NCI-H524 treated with DMSO at 0.1 percent for 48 hours (cell line): ENCODE results near the gene PRCD.
A peak's percentile ranks its signal among the peaks of the same experiment; 100 is the strongest.
"Not testable (repeated sequence)": the region's sequence is repeated elsewhere in the genome, so short reads cannot be mapped to it uniquely, and the experiment has no call there.

Experiments
- DNase-seq: peaks from one replicate; lab custom pipeline; 2025; lab: John Stamatoyannopoulos, UW

The PRCD gene

GRCh38 chr17:76504117-76504516 is 35.7 kb upstream of the PRCD start:
- no peak for DNase-seq

DNA sequence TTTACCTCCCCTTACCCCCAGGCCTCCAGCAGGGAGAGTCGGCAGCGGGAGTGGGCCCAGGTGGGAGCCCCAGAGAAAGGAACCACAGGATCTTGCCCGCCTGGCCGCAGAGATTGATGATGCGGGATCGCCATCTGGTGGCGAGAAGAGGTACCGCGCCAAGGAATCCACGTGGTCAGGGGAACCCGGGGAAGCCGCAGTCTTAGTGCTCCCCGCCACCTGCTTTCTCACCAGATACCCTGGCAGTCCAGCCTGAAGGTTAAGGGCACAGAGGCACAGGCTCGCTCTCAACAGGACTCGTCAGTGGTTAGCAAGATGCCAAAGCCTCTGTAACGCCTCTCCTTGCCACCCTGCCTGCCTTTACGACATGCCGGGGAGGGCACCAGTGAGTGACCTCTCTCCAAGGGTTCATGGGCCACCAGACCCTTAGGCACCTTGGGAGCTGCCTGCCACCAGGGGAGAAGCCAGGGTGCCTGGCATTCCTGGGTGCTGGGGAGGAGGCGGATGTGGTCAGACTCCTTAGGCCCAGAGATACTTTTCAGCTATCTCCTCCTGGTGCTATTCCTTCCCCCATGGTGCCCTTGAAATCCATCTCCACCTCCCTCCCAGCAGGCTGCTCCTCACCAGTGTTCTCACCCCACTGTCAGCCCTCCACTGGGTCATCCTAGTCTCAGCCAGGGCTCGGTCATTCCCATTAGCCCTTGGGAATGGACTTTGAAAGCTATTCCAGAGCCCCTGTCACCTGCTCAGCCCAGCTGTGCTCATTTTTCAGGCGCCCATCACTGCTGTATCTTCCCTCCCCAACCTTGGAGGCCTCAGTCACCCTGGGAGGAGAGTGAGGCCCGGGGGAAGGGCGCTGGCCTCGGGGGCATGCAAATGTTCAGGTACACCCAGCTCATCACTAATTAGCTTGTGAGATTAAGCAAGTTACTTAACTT is 33.2 kb upstream of the PRCD start:
- peak; percentile 65 for DNase-seq

DNA sequence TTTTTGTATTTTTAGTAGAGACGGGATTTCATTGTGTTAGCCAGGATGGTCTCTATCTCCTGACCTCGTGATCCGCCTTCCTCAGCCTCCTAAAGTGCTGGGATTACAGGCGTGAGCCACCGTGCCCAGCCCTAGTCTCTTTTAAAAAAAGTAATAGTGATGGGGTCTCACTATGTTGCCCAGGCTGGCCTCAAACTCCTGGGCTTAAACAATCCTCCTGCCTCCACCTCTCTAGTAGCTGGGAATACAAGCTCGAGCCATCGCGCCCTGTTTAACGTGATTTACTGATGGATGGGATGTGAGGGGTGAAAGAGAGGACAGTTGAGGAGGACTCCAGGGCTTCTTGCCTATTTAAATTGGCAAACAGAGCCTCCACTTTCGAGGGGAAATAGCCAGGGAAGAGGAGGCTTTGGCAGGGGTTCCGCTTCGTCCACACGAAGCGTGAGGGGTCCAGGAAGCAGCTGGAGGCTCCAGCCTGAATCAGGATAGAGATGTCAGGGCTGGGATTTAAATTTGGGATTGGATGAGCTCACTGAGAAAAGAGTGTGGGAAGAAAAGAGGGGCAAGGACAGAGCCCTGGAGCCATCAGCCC is 31.3 kb upstream of the PRCD start:
- DNase-seq, result not testable (repeated sequence)

- no peak for DNase-seq
Measured at GRCh38 chr17:76510831-76511244, 29.0 kb upstream of the PRCD start.

- DNase-seq, result no peak
Measured at GRCh38 chr17:76511668-76512365, 28.0 kb upstream of the PRCD start.

DNA sequence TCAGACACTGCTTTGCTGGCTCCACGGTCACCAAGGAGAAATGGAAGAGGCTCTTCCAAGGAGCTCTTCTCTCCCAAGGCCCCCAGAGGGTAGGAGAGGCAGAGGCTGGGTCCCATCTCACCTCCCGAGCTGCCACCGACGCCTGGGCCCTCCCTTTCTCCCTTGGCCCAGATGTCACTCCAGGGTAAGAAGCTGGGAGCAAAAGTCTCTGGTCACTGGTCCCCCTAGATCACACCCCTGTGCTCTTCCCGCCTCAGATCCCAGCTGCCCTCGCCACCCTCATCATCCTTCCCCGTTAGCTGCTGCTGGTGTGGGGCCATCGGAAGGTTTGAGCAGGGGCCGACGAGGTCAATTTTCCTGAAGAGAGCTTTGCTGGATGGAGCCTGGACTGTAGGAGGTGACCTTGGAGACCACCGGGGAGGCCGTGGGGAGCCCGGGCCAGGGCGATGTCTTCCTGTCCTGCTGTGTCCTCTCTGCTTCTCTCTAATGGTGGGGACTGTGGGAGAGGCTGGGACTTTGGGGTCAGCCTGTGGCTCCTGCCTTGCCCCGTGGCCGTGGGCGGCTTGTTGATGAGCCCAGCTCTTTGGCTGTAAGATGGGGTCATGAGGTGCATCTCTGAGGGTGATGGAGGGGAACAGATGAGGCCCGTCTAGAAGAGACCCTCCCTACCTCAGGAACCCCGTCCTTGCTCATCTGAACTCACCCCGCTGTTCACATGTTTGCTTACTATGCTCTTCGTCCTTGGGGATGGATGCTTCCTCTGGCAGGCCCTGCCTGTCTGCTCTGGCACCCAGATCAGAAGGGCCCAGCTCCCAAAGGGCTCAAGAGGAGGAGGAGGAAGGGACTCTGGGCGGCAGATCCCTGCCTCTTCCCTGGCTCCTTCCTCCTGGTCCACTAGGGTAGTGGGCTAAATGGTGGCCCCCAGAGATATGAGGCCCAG is 27.2 kb upstream of the PRCD start:
- DNase-seq, result no peak

DNA sequence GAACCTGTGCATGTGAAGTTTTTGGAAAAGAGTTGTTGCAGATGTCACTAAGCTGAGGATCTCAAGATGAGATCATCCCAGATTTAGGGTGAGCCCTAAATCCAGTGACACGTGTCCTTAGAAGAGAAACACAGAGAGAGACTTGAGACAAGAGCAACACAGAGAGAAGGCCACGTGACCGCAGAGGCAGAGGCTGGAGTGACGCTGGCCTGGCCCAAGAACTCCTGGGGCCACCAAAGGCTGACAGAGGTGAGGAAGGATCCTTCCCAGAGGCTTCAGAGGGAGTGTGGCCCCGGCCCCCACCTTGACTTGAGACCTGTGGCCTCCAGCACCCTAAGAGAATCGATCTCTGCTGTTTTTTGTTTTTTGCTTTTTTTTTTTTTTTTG is 26.5 kb upstream of the PRCD start:
- no peak for DNase-seq

- not testable (repeated sequence) for DNase-seq
Measured at GRCh38 chr17:76514355-76514754, 25.5 kb upstream of the PRCD start.

- no peak for DNase-seq
Measured at GRCh38 chr17:76515274-76515949, 24.4 kb upstream of the PRCD start.

DNA sequence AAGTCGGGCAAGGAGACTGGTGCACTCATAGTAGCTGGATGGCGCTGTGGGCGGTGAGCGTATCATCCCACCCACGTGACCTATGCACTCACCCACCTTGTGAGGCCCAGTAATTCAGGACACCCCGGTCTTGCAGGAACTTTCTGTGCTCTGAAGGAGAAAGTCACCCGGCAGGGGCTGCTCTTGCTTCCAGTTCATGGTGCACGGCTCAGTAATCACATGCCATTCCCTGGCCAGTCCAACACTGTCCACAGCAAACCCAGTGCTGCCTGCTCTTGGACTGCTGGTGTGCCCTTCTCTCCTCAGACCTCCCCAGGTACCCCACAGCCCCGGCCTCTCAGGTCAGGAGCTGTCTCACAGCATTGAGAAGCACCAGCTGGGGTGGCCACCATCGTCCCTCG is 22.2 kb upstream of the PRCD start:
- no peak for DNase-seq

DNA sequence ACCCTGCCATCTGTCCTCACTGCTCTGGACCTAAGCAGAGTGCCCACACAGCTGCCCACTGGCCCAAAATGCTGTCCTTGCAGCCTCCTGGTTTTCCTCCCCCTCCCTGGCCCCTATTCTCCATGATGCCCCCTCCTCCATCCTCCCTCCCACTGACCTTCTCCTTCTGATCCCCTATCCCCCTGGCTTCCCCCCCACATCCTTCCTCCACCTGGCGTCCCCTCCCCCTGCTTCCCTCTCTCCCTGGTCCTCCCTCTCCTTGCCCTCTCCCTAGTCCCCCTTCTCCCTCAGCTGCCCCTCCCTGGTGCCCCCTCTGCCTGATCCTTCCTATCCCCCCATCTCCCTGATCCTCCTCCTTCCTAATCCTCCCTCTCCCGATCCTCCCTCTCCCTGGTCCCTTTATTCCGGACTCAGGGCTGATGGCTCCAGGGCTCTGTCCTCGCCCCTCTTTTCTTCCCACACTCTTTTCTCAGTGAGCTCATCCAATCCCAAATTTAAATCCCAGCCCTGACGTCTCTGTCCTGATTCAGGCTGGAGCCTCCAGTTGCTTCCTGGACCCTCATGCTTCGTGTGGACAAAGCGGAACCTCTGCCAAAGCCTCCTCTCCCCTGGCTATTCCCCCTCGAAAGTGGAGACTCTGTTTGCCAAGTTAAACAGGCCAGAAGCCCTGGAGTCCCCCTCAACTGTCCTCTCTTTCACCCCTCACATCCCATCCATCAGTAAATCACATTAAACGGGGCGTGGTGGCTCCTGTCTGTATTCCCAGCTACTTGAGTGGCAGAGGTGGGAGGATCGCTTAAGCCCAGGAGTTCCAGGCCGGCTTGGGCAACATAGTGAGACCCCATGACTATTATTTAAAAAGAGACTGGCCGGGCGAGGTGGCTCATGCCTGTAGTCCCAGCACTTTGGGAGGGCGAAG is 20.5 kb upstream of the PRCD start:
- DNase-seq, result no peak

DNA sequence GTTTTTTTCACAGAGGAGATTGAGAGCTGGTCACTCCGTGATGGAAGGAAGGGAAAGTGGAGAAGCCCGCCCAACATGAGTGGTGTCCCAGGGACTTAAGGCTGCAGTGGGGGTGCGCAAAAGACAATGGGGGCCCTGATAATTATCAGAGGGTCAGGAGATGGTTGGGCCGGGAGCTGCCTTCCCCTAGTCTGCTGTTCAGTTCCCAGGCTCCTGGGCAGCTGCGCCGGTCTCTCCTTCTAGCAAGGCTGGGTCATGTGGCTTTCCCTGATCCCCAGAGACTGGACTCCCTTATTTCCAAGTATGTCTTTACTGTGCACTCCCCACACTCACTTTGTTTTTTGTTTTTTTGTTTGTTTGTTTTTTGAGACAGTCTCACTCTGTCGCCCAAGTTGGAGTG is 18.6 kb upstream of the PRCD start:
- no peak for DNase-seq

- DNase-seq, result not testable (repeated sequence)
Measured at GRCh38 chr17:76521683-76522082, 18.2 kb upstream of the PRCD start.

- DNase-seq, result peak; percentile 29
Measured at GRCh38 chr17:76523084-76524037, 16.5 kb upstream of the PRCD start.

DNA sequence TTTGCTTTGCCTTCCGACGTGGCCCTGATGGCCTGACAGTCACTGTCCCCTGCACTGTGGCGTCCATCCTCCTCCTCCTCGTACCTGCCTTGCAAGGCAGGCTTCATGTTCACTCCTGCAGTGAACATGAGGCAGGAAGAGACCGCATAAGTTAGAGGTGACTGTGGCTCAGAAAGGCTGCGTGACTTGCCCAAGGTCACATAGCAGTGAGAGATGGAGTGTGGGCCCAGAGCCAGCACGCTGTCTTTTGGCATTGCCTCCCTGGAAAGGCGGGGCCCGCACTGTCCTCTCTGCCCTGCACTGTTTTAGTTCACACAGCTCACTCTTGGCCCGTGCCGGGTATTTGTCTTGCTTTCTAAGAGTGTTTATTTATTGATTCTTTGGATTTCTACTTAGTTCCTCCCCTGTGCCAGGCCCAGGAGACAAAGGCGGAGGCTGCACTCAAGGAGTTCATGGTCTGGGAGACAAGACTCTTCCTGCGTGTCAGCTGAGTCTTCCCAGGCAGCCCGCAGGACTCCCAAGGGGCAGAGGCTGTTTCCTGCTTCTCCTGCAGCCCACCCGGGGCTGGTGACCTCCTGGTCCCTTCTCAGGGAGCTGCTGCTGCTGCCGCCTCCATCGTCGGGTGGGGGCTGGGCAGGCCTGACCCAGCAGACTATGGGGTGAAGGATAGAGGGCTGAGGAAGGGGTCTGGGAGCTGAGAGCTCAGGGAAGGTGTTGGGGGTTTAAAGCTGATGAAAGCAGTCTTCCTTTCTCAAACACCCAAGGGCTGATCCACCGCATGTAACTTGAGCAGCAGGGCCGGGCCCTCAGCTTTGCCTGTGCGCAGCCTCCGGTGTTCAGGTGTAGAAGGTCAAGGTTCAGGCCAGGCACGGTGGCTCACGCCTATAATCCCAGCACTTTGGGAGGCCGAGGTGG is 15.0 kb upstream of the PRCD start:
- DNase-seq, result no peak

GRCh38 chr17:76525513-76525833 is 14.4 kb upstream of the PRCD start:
- not testable (repeated sequence) for DNase-seq

- not testable (repeated sequence) for DNase-seq
Measured at GRCh38 chr17:76527016-76527415, 12.8 kb upstream of the PRCD start.
